ENCODE measurements around the gene SRRT.

SRRT gene

GRCh38 chr7:100855515-100855914, 19.4 kb upstream of the SRRT start:
- DNase-seq (ENCODE audit: low read depth), result no peak

GRCh38 chr7:100856871-100857282, 18.0 kb upstream of the SRRT start:
- DNase-seq (ENCODE audit: low read depth), result no peak

- no peak for DNase-seq (ENCODE audit: low read depth)
Measured at GRCh38 chr7:100859856-100860255, 15.0 kb upstream of the SRRT start.

GRCh38 chr7:100860702-100861615, 13.9 kb upstream of the SRRT start:
- no peak for DNase-seq (ENCODE audit: low read depth)

- DNase-seq (ENCODE audit: low read depth), result no peak
Measured at GRCh38 chr7:100861616-100861985, 13.3 kb upstream of the SRRT start.

- no peak for DNase-seq (ENCODE audit: low read depth)
Measured at GRCh38 chr7:100863406-100863950, 11.4 kb upstream of the SRRT start.

GRCh38 chr7:100864263-100864845, 10.5 kb upstream of the SRRT start:
- DNase-seq (ENCODE audit: low read depth), result no peak

- DNase-seq (ENCODE audit: low read depth), result no peak
Measured at GRCh38 chr7:100865372-100865911, 9.5 kb upstream of the SRRT start.

- DNase-seq (ENCODE audit: low read depth), result no peak
Measured at GRCh38 chr7:100865938-100866728, 8.8 kb upstream of the SRRT start.

- no peak for DNase-seq (ENCODE audit: low read depth)
Measured at GRCh38 chr7:100866729-100867039, 8.2 kb upstream of the SRRT start.

GRCh38 chr7:100867040-100867775, 7.7 kb upstream of the SRRT start, which contains the start of gene TRIP6:
TRIP6 (plus strand) TSS chr7:100867387; CDS start chr7:100867498, 111 bp downstream.
- no peak for DNase-seq (ENCODE audit: low read depth)

GRCh38 chr7:100867776-100868485, 7.0 kb upstream of the SRRT start:
- DNase-seq (ENCODE audit: low read depth), result no peak

- no peak for DNase-seq (ENCODE audit: low read depth)
Measured at GRCh38 chr7:100873599-100874299, 1.2 kb upstream of the SRRT start.

- no peak for DNase-seq (ENCODE audit: low read depth)
Measured at GRCh38 chr7:100874300-100874576, 665 bp upstream of the SRRT start.

GRCh38 chr7:100875356-100875751, 451 bp downstream of the SRRT start:
- no peak for DNase-seq (ENCODE audit: low read depth)

GRCh38 chr7:100878013-100878412, 3.1 kb downstream of the SRRT start:
- no peak for DNase-seq (ENCODE audit: low read depth)

GRCh38 chr7:100878685-100879084, 3.8 kb downstream of the SRRT start:
- no peak for DNase-seq (ENCODE audit: low read depth)

- no peak for DNase-seq (ENCODE audit: low read depth)
Measured at GRCh38 chr7:100879685-100880261, 4.9 kb downstream of the SRRT start.

- no peak for DNase-seq (ENCODE audit: low read depth)
Measured at GRCh38 chr7:100880645-100881044, 5.7 kb downstream of the SRRT start.

GRCh38 chr7:100881136-100881535, 6.2 kb downstream of the SRRT start:
- DNase-seq (ENCODE audit: low read depth), result no peak
